HG02973 (cell line): Measurements from ENCODE around the gene ZNF22.

Experiments
- ATAC-seq: cut with Tn5 transposase; IDR thresholded peaks from one replicate; pipeline ENCODE4 v1.9.1; 2021; ENCODE audit warnings: moderate library complexity; ENCODE audit not compliant: unreplicated experiment

ZNF22 gene

GRCh38 chr10:45000752-45001380 lies at the start of gene ZNF22:
Gene ZNF22 (plus strand): TSS chr10:45000923. CDS start chr10:45003369, 2,446 bp downstream.
- peak; percentile 63 for ATAC-seq

- no peak for ATAC-seq
Measured at GRCh38 chr10:44951576-44952226, 49.0 kb upstream of the ZNF22 start.

- no peak for ATAC-seq
Measured at GRCh38 chr10:44952779-44953231, 47.9 kb upstream of the ZNF22 start.

- ATAC-seq = no peak
Measured at GRCh38 chr10:44954042-44954441, 46.7 kb upstream of the ZNF22 start.

GRCh38 chr10:44954962-44955361 lies 45.8 kb upstream of the ZNF22 start:
- ATAC-seq = no peak

GRCh38 chr10:44955413-44956070 lies 45.2 kb upstream of the ZNF22 start:
- no peak for ATAC-seq

- no peak for ATAC-seq
Measured at GRCh38 chr10:44956226-44956625, 44.5 kb upstream of the ZNF22 start.

- no peak for ATAC-seq
Measured at GRCh38 chr10:44956717-44957706, 43.7 kb upstream of the ZNF22 start.

GRCh38 chr10:44958196-44958897 lies 42.4 kb upstream of the ZNF22 start:
- ATAC-seq = no peak

- ATAC-seq = no peak
Measured at GRCh38 chr10:44958898-44959246, 41.9 kb upstream of the ZNF22 start.

GRCh38 chr10:44959247-44960087 lies 41.3 kb upstream of the ZNF22 start, which contains the start of gene RASSF4:
Gene RASSF4 (plus strand): TSS chr10:44959802. CDS start chr10:44970203, 10,401 bp downstream.
- peak; percentile 95 for ATAC-seq

- ATAC-seq = no peak
Measured at GRCh38 chr10:44960088-44960460, 40.6 kb upstream of the ZNF22 start.

- ATAC-seq = no peak
Measured at GRCh38 chr10:44960482-44961229, 40.1 kb upstream of the ZNF22 start.

GRCh38 chr10:44961230-44961571 lies 39.5 kb upstream of the ZNF22 start:
- no peak for ATAC-seq

GRCh38 chr10:44961931-44962750 lies 38.6 kb upstream of the ZNF22 start:
- ATAC-seq = no peak

- ATAC-seq = no peak
Measured at GRCh38 chr10:44962870-44963738, 37.6 kb upstream of the ZNF22 start.
